A549 (cell line): ENCODE results near the gene RBFOX1. TPM values are rescaled to one million over a fixed set of nuclear protein-coding genes. Genes with fewer than 3 reads are reported as not detected.

Source experiments
- ATAC-seq, 2 experiments: fragments of 200-7000 bp in 1 of 2; fragments of >200 bp in 1 of 2; cut with Nextera tagmentation in 1 of 2; cut with Tn5 transposase in 1 of 2; 3 replicates each; pipeline versions ENCODE4 v1.8.0 to v1.9.1; 2018 to 2020; ENCODE audit warnings: mild to moderate bottlenecking in 1 of 2, moderate library complexity in 1 of 2
- CTCF ChIA-PET: fragments of 300-600 bp; sonication (Branson Sonifier 250); formaldehyde crosslinking; extraction: SDS; loops from one replicate; lab custom pipeline; 2021; ENCODE audit warnings: antibody characterized with exemption, inconsistent platforms; lab: Yijun Ruan, JAX
- POLR2A ChIA-PET: fragments of 350-600 bp; formaldehyde crosslinking; extraction: SDS; loops from one replicate; lab custom pipeline; 2021; ENCODE audit warnings: antibody characterized with exemption, inconsistent platforms; lab: Yijun Ruan, JAX
- DNase-seq, 2 experiments: peaks; one replicate each; pipeline versions ENCODE4 v3.0.0 to v3.0.0-alpha.2; 2011 to 2016; ENCODE audit warnings: low read depth in 1 of 2, low spot score in 1 of 2
- FAIRE-seq: peaks from 2 replicates; lab custom pipeline; 2011; peaks lifted over from hg19 to GRCh38; lab: Jason Lieb, UNC
- H3K27ac ChIP-seq, 2 experiments: fragments of >200 bp; sonication (Bioruptor Twin); formaldehyde crosslinking; 3 replicates each; pipeline ENCODE4 v1.5.1; 2016 to 2017
- H3K4me1 ChIP-seq: fragments of >200 bp; sonication (Bioruptor Twin); formaldehyde crosslinking; 3 replicates; pipeline ENCODE4 v1.6.1; 2016
- H3K4me2 ChIP-seq: fragments of >200 bp; sonication (Bioruptor Twin); formaldehyde crosslinking; 3 replicates; pipeline ENCODE4 v1.6.1; 2016
- H3K4me3 ChIP-seq: fragments of >200 bp; sonication (Bioruptor Twin); formaldehyde crosslinking; 3 replicates; pipeline ENCODE4 v1.5.1; 2016
- H3K9me3 ChIP-seq: fragments of >200 bp; sonication (Bioruptor Twin); formaldehyde crosslinking; 3 replicates; pipeline ENCODE4 v1.6.1; 2016
- CEBPB ChIP-seq, 2 experiments: fragments of >200 bp in 1 of 2; sonication (Bioruptor Twin) in 1 of 2; formaldehyde crosslinking in 1 of 2; IDR thresholded peaks; 2 replicates each; pipeline ENCODE4 v1.6.1; 2012 to 2016
- CTCF ChIP-seq: fragments of >200 bp; sonication (Bioruptor Twin); formaldehyde crosslinking; IDR thresholded peaks from 3 replicates; pipeline ENCODE4 v1.5.1; 2016
- EP300 ChIP-seq, 2 experiments: fragments of >200 bp; sonication (Bioruptor Twin); formaldehyde crosslinking; IDR thresholded peaks; 2 replicates in 1 of 2; 3 replicates in 1 of 2; pipeline ENCODE4 v1.6.1; 2016 to 2017
- FOSL2 ChIP-seq, 2 experiments: fragments of 450-650 bp in 1 of 2; fragments of >200 bp in 1 of 2; sonication (Bioruptor Twin) in 1 of 2; formaldehyde crosslinking; IDR thresholded peaks; 2 replicates each; pipeline versions ENCODE4 v1.5.0 to v1.6.1; 2016 to 2020; ENCODE audit warnings: mild to moderate bottlenecking in 1 of 2, moderate library complexity in 1 of 2
- FOXS1 ChIP-seq: fragments of 250-450 bp; sonication (Bioruptor Pico); IDR thresholded peaks from 2 replicates; pipeline ENCODE4 v1.5.0; 2020; ENCODE audit warnings: mild to moderate bottlenecking, moderate library complexity
- HOXA7 ChIP-seq: fragments of 250-450 bp; sonication (Bioruptor Pico); IDR thresholded peaks from 2 replicates; pipeline ENCODE4 v1.5.0; 2020; ENCODE audit warnings: mild to moderate bottlenecking, moderate library complexity
- HOXB5 ChIP-seq: fragments of 250-450 bp; sonication (Bioruptor Pico); IDR thresholded peaks from 2 replicates; pipeline ENCODE4 v1.5.0; 2020; ENCODE audit warnings: mild to moderate bottlenecking, moderate library complexity
- KDM1A ChIP-seq: fragments of 200-600 bp; sonication (generic); IDR thresholded peaks from 2 replicates; pipeline ENCODE4 v1.6.1; 2016; ENCODE audit warnings: low read depth, mild to moderate bottlenecking
- MAFK ChIP-seq: fragments of 450-650 bp; IDR thresholded peaks from 2 replicates; pipeline ENCODE4 v1.6.1; 2014; ENCODE audit not compliant: partially characterized antibody
- MYC ChIP-seq: IDR thresholded peaks from 2 replicates; pipeline ENCODE4 v1.6.1; 2012; ENCODE audit warnings: mild to moderate bottlenecking, inconsistent platforms, low read length, improper control_type of control experiment, borderline replicate concordance
- NR3C1 ChIP-seq: fragments of >200 bp; sonication (Bioruptor Twin); formaldehyde crosslinking; IDR thresholded peaks from 3 replicates; pipeline ENCODE4 v1.6.1; 2017
- POLR2AphosphoS2 ChIP-seq: conservative IDR thresholded peaks from 2 replicates; pipeline ENCODE4 v1.6.1; 2012; ENCODE audit warnings: low read length, improper control_type of control experiment, inconsistent platforms
- RCOR1 ChIP-seq: fragments of 150-350 bp; IDR thresholded peaks from 2 replicates; pipeline ENCODE4 v1.6.1; 2014; ENCODE audit warnings: antibody characterized with exemption, low read length, low read depth
- REST ChIP-seq: fragments of 200-600 bp; sonication (generic); IDR thresholded peaks from 2 replicates; pipeline ENCODE4 v1.6.1; 2016; ENCODE audit warnings: antibody characterized with exemption, mild to moderate bottlenecking, moderate library complexity
- RNF2 ChIP-seq: fragments of 200-600 bp; sonication (generic); IDR thresholded peaks from 2 replicates; pipeline ENCODE4 v1.6.1; 2016; ENCODE audit warnings: low read depth, mild to moderate bottlenecking, antibody characterized with exemption, moderate library complexity, borderline replicate concordance
- SREBF2 ChIP-seq: fragments of 450-650 bp; IDR thresholded peaks from 2 replicates; pipeline ENCODE4 v1.6.1; 2014; ENCODE audit warnings: mild to moderate bottlenecking, moderate library complexity
- ZNF302 ChIP-seq: fragments of 250-450 bp; sonication (Bioruptor Pico); IDR thresholded peaks from 2 replicates; pipeline ENCODE4 v1.9.0; 2021; ENCODE audit warnings: inconsistent platforms, mild to moderate bottlenecking, moderate library complexity
- ZSCAN20 ChIP-seq: fragments of 250-450 bp; sonication (Bioruptor Pico); IDR thresholded peaks from 2 replicates; pipeline ENCODE4 v1.8.0; 2022; ENCODE audit warnings: mild to moderate bottlenecking, moderate library complexity
- WGBS: methylation state at CpG from one replicate; pipeline ENCODE4 v1.1.6; 2017; ENCODE audit errors: missing lambda C conversion rate; 5-methylcytosine and 5-hydroxymethylcytosine counted together
- polyA plus RNA-seq, 4 experiments: library from polyadenylated mRNA; depleted of rRNA in 3 of 4; stranded (reverse); fragments of >200 nt; fragmentation: RNase III in 1 of 4; extraction: RNeasy Plus Mini Kit Qiagen cat#74134 plus additional on column Dnase treatment in 1 of 4; gene quantifications; 2 replicates in 3 of 4; 3 replicates in 1 of 4; pipeline ENCODE4 v1.2.3, GENCODE V29; 2011 to 2017
- TF ChIP-seq, protein P1 (sequence below): fragments of 250-450 bp; sonication (Bioruptor Pico); IDR thresholded peaks from 2 replicates; pipeline ENCODE4 v1.5.0; 2020; ENCODE audit warnings: low read depth, mild to moderate bottlenecking, moderate library complexity
- TF ChIP-seq, protein P2 (sequence below): fragments of 150-350 bp; IDR thresholded peaks from 2 replicates; pipeline ENCODE4 v1.6.1; 2014; ENCODE audit warnings: low read depth, mild to moderate bottlenecking, low read length

Gene RBFOX1
- polyA plus RNA-seq, 2 of the 4 experiments (the other 2 are of a cell fraction) = not detected

- FAIRE-seq (no peak), DNase-seq (no peak), ATAC-seq (no peak)
- no peak overlapping the region for H3K4me3 ChIP-seq
- H3K27ac ChIP-seq = no peak overlapping the region
- no peaks in the 10 kb centered on the region for H3K9me3 ChIP-seq
- no peaks in the 10 kb centered on the region for H3K4me1 ChIP-seq
- no peak overlapping the region for H3K4me2 ChIP-seq
- TF ChIP-seq POLR2AphosphoS2 = no peak
- no peak for TF ChIP-seq EP300 (IDR thresholded peaks at IDR 0.05)
- TF ChIP-seq SREBF2 = no peak
- TF ChIP-seq ZSCAN20 (CRISPR knock-in tag) = no peak
- no peak for TF ChIP-seq RNF2
- no peak for TF ChIP-seq HOXA7
- TF ChIP-seq, all 56 proteins: peak for 0
- ChIA-PET POLR2A (no interaction called here), CTCF (interaction anchor here (0.6 kb wide), 1 partner anchor 9 kb away, joined by 3 read pairs; no protein-coding TSS in a partner anchor)
- 55% methylated on average over 7 of the region's 7 CpGs for WGBS
These were observed 105.2 kb downstream of the RBFOX1 start for GRCh38 chr16:7437843-7438242.

DNA sequence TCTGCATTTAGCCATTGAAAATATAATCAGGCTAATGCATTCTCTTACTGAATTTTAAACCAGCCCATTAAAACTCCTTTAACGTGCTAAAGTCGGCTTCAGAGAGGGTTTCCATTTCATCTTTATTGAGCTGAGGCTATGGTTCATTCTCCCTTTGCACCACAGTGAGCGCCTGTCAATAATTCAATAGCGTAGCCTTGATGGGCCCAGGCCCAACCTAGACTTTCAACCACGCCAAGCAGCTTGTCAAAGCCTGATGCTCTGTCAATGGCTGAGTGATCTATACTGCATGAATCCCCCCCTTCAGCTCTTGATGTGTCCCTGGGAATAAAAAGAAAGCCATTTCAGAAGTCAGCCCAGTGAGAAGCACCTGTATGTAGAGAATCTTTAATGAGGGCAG lies 106.0 kb downstream of the RBFOX1 start:
- POLR2A ChIA-PET = no interaction called here
- H3K4me2 ChIP-seq = no peak overlapping the region

More for the DNA sequence above, 106.0 kb downstream of the RBFOX1 start:
- CTCF ChIA-PET = no interaction called here
- no peaks in the 10 kb centered on the region for H3K4me1 ChIP-seq
- H3K4me3 ChIP-seq = no peak overlapping the region
- TF ChIP-seq, protein P1, sequence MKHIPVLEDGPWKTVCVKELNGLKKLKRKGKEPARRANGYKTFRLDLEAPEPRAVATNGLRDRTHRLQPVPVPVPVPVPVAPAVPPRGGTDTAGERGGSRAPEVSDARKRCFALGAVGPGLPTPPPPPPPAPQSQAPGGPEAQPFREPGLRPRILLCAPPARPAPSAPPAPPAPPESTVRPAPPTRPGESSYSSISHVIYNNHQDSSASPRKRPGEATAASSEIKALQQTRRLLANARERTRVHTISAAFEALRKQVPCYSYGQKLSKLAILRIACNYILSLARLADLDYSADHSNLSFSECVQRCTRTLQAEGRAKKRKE (CRISPR knock-in tag) = no peak
- TF ChIP-seq CEBPB (IDR thresholded peaks at IDR 0.05) (no peak), HOXB5 (CRISPR knock-in tag) (no peak), MYC (no peak), REST (no peak), NR3C1 (no peak), ZNF302 (no peak), FOXS1 (CRISPR knock-in tag) (no peak), CTCF (no peak), FOSL2 (IDR thresholded peaks at IDR 0.05) (no peak), FOSL2 (CRISPR knock-in tag; IDR thresholded peaks at IDR 0.05) (no peak), MAFK (no peak), KDM1A (no peak), RCOR1 (no peak)
- TF ChIP-seq, protein P2, sequence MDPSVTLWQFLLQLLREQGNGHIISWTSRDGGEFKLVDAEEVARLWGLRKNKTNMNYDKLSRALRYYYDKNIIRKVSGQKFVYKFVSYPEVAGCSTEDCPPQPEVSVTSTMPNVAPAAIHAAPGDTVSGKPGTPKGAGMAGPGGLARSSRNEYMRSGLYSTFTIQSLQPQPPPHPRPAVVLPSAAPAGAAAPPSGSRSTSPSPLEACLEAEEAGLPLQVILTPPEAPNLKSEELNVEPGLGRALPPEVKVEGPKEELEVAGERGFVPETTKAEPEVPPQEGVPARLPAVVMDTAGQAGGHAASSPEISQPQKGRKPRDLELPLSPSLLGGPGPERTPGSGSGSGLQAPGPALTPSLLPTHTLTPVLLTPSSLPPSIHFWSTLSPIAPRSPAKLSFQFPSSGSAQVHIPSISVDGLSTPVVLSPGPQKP = no peak
- H3K9me3 ChIP-seq = no peaks in the 10 kb centered on the region
- 13% methylated on average over 5 of the region's 5 CpGs for WGBS
- DNase-seq (no peak), FAIRE-seq (no peak), ATAC-seq (no peak)
- H3K27ac ChIP-seq = no peak overlapping the region
